IMR-90 (cell line): Measurements from ENCODE around the gene CHMP1B. TPM values are rescaled to one million over a fixed set of nuclear protein-coding genes. Genes with fewer than 3 reads are reported as not detected.

Experiments
- ATAC-seq: fragments of 200-7000 bp; cut with Tn5 transposase; 2 replicates; pipeline ENCODE4 v1.9.1; 2020; ENCODE audit warnings: low read depth, mild to moderate bottlenecking, moderate library complexity
- BruUV-seq: library from RNA; stranded (reverse); fragments of 400-500 nt; replicated peaks from 2 replicates; lab custom pipeline; 2021; lab: Mats Ljungman, UMichigan
- CTCF ChIA-PET: fragments of 300-600 bp; formaldehyde crosslinking; extraction: SDS; loops from one replicate; lab custom pipeline; 2021; ENCODE audit warnings: antibody characterized with exemption; lab: Yijun Ruan, JAX
- POLR2A ChIA-PET: fragments of 300-600 bp; sonication (Branson Sonifier 250); formaldehyde crosslinking; loops from one replicate; lab custom pipeline; 2022; ENCODE audit warnings: antibody characterized with exemption; ENCODE audit not compliant: unreplicated experiment; lab: Charles Lee
- DNase-seq: peaks from one replicate; pipeline ENCODE4 v3.0.0; 2013
- H2AFZ ChIP-seq: replicated peaks from 2 replicates; pipeline ENCODE3; 2013; ENCODE audit warnings: low read length, mild to moderate bottlenecking; ENCODE audit not compliant: poor library complexity
- H2AK5ac ChIP-seq: 2 replicates; pipeline ENCODE4 v1.6.1; 2013; ENCODE audit warnings: low read depth, low read length, inconsistent platforms
- H2AK9ac ChIP-seq: replicated peaks from 2 replicates; pipeline ENCODE3; 2013; ENCODE audit warnings: mild to moderate bottlenecking, low read depth, low read length, moderate library complexity; ENCODE audit not compliant: poor library complexity
- H2BK120ac ChIP-seq: 2 replicates; pipeline ENCODE4 v1.6.1; 2013; ENCODE audit warnings: low read depth, low read length, inconsistent platforms
- H2BK15ac ChIP-seq: 3 replicates; pipeline ENCODE4 v1.6.1; 2013; ENCODE audit warnings: low read depth, low read length, inconsistent platforms
- H2BK20ac ChIP-seq: 2 replicates; pipeline ENCODE4 v1.6.1; 2013; ENCODE audit warnings: low read depth, mild to moderate bottlenecking, inconsistent platforms, low read length, moderate library complexity
- H2BK5ac ChIP-seq: 2 replicates; pipeline ENCODE4 v1.6.1; 2013; ENCODE audit warnings: mild to moderate bottlenecking, low read depth, low read length, inconsistent platforms; ENCODE audit not compliant: poor library complexity, severe bottlenecking
- H3K14ac ChIP-seq: replicated peaks from 2 replicates; pipeline ENCODE4 v1.6.1; 2013; ENCODE audit warnings: low read depth, low read length, inconsistent platforms
- H3K18ac ChIP-seq: 2 replicates; pipeline ENCODE4 v1.6.1; 2013; ENCODE audit warnings: low read depth, low read length, control low read depth
- H3K23ac ChIP-seq: 2 replicates; pipeline ENCODE4 v1.6.1; 2013; ENCODE audit warnings: low read depth, low read length, inconsistent platforms
- H3K27ac ChIP-seq: 2 replicates; pipeline ENCODE4 v1.5.1; 2013; ENCODE audit warnings: mild to moderate bottlenecking, control low read depth, low read length; ENCODE audit not compliant: insufficient read depth
- H3K27me3 ChIP-seq: 2 replicates; pipeline ENCODE4 v1.6.1; 2013; ENCODE audit warnings: low read length; ENCODE audit not compliant: control insufficient read depth, insufficient read depth
- H3K36me3 ChIP-seq: 2 replicates; pipeline ENCODE4 v1.6.1; 2013; ENCODE audit warnings: low read length, mixed read lengths; ENCODE audit not compliant: control insufficient read depth, insufficient read depth
- H3K4ac ChIP-seq: 2 replicates; pipeline ENCODE4 v1.6.1; 2013; ENCODE audit warnings: low read depth, low read length, inconsistent platforms
- H3K4me1 ChIP-seq: 2 replicates; pipeline ENCODE4 v1.6.1; 2013; ENCODE audit warnings: low read length, mixed read lengths; ENCODE audit not compliant: control insufficient read depth, insufficient read depth
- H3K4me2 ChIP-seq: 2 replicates; pipeline ENCODE4 v1.6.1; 2013; ENCODE audit warnings: low read depth, mild to moderate bottlenecking, control low read depth, low read length, moderate library complexity
- H3K4me3 ChIP-seq: 2 replicates; pipeline ENCODE4 v1.5.1; 2013; ENCODE audit warnings: low read depth, mild to moderate bottlenecking, control low read depth, low read length, moderate library complexity; ENCODE audit not compliant: insufficient read depth
- H3K56ac ChIP-seq: 2 replicates; pipeline ENCODE4 v1.6.1; 2013; ENCODE audit warnings: low read length, inconsistent platforms; ENCODE audit not compliant: insufficient read depth; ENCODE audit errors: extremely low read depth
- H3K79me1 ChIP-seq, 2 experiments: 2 replicates each; pipeline ENCODE4 v1.6.1; 2013; ENCODE audit warnings: low read length in 2 of 2, inconsistent platforms in 1 of 2, low read depth in 1 of 2
- H3K9ac ChIP-seq: 2 replicates; pipeline ENCODE4 v1.6.1; 2013; ENCODE audit warnings: low read depth, low read length, control low read depth
- H3K9me1 ChIP-seq: 2 replicates; pipeline ENCODE4 v1.6.1; 2013; ENCODE audit warnings: low read length, inconsistent platforms; ENCODE audit not compliant: insufficient read depth
- H3K9me3 ChIP-seq: 2 replicates; pipeline ENCODE4 v1.6.1; 2013; ENCODE audit warnings: low read length; ENCODE audit not compliant: control insufficient read depth, insufficient read depth
- H4K20me1 ChIP-seq: 2 replicates; pipeline ENCODE4 v1.6.1; 2013; ENCODE audit warnings: low read length, inconsistent platforms; ENCODE audit not compliant: insufficient read depth
- H4K5ac ChIP-seq: 2 replicates; pipeline ENCODE4 v1.6.1; 2013; ENCODE audit warnings: mild to moderate bottlenecking, low read depth, low read length, control low read depth
- H4K8ac ChIP-seq, 2 experiments: 2 replicates each; pipeline ENCODE4 v1.6.1; 2013; ENCODE audit warnings: low read depth in 2 of 2, low read length in 2 of 2, control low read depth in 1 of 2, inconsistent platforms in 1 of 2
- H4K91ac ChIP-seq: 2 replicates; pipeline ENCODE4 v1.6.1; 2013; ENCODE audit warnings: low read depth, low read length, inconsistent platforms; ENCODE audit not compliant: insufficient read depth
- CEBPB ChIP-seq: IDR thresholded peaks from 2 replicates; pipeline ENCODE4 v1.6.1; 2012; ENCODE audit warnings: low read depth, low read length, improper control_type of control experiment
- CHD1 ChIP-seq: IDR thresholded peaks from 2 replicates; pipeline ENCODE4 v1.6.1; 2012; ENCODE audit warnings: low read depth, low read length, improper control_type of control experiment
- USF2 ChIP-seq: fragments of 150-350 bp; IDR thresholded peaks from 2 replicates; pipeline ENCODE4 v1.6.1; 2017; ENCODE audit warnings: mild to moderate bottlenecking, antibody characterized with exemption, low read length, low read depth
- WGBS, 2 experiments: methylation state at CpG; one replicate each; pipeline versions ENCODE4 v1.1.5 to v1.1.7; 2013; ENCODE audit warnings: missing lambda C conversion rate in 2 of 2; ENCODE audit not compliant: insufficient read length in 1 of 2; ENCODE audit errors: extremely low coverage in 2 of 2; 5-methylcytosine and 5-hydroxymethylcytosine counted together
- dilution Hi-C: fragments of 300-500 bp; cut with HindIII; formaldehyde crosslinking; loops from one replicate; pipeline ENCODE4 v1.14.3; 2018; ENCODE audit warnings: low sequenced_read_pairs; ENCODE audit not compliant: unreplicated experiment
- in situ Hi-C: fragments of 300-500 bp; cut with MboI; formaldehyde crosslinking; loops from 3 replicates; pipeline ENCODE4 v1.14.3; 2019; ENCODE audit warnings: low sequenced_read_pairs, inconsistent platforms, mixed read lengths
- intact Hi-C: fragments of 100-400 bp; cut with micrococcal nuclease; formaldehyde crosslinking; loops from 2 replicates; pipeline ENCODE4 v1.10.0; 2022
- polyA plus RNA-seq, 3 experiments: library from polyadenylated mRNA; depleted of rRNA; stranded (reverse); fragments of >200 nt; gene quantifications; 2 replicates each; pipeline ENCODE4 v1.2.3, GENCODE V29; 2012; ENCODE audit warnings: low replicate concordance in 1 of 3
- total RNA-seq: library from RNA; depleted of rRNA; stranded (reverse); fragments of >200 nt; gene quantifications from 2 replicates; pipeline ENCODE4 v1.2.3, GENCODE V29; 2012

The CHMP1B gene
- total and polyA plus RNA-seq, 2 of the 4 experiments (the other 2 are of a cell fraction): 21.1 to 39.4 TPM

GRCh38 chr18:11851806-11852337 is 659 bp downstream of the CHMP1B start:
- Histone ChIP-seq H4K8ac (peak overlapping the region; percentile 87 to 89; a peak in 3 of 4 replicates), H3K4ac (peak overlapping the region; percentile 83), H4K20me1 (no peaks in the 10 kb centered on the region), H2BK5ac (peak overlapping the region; percentile 73), H2AK5ac (peak overlapping the region; percentile 87), H3K9me3 (no peaks in the 10 kb centered on the region), H2AFZ (peak overlapping the region; percentile 83), H3K4me1 (peaks cover 12% of the 10 kb centered on the region), H3K27ac (peak overlapping the region; percentile 84), H3K79me1 (peaks cover 3 to 25% of the 10 kb centered on the region in 2 experiments; a peak in 2 of 4 replicates), H3K9me1 (peaks cover 4% of the 10 kb centered on the region; the same call in 1 of the 2 replicates), H2BK120ac (peak overlapping the region; percentile 31; the same call in 1 of the 2 replicates), H2AK9ac (peak overlapping the region; percentile 59), H3K14ac (peak overlapping the region; percentile 65), H3K4me3 (peak overlapping the region; percentile 83), H2BK20ac (no peak overlapping the region), H3K4me2 (peak overlapping the region; percentile 77), H4K91ac (peak overlapping the region; percentile 74; the same call in 1 of the 2 replicates), H3K23ac (peak overlapping the region; percentile 82), H2BK15ac (peak overlapping the region; percentile 43; the same call in 1 of the 3 replicates), H3K36me3 (no peaks in the 10 kb centered on the region; the same call in 1 of the 2 replicates), H3K9ac (peak overlapping the region; percentile 91), H3K18ac (peak overlapping the region; percentile 29; the same call in 1 of the 2 replicates), H4K5ac (peak overlapping the region; percentile 38), H3K27me3 (no peaks in the 10 kb centered on the region), H3K56ac (peak overlapping the region; percentile 53)
- ChIA-PET CTCF (no interaction called here), POLR2A (no interaction called here)
- BruUV-seq: TSS peak; percentile 80
- intact Hi-C loops: loop anchor here (2.0 to 10.0 kb wide), 5 partner anchors 57 to 187 kb away; partner anchors contain the start of genes IMPA2 and MPPE1
- DNase-seq: no peak
- TF ChIP-seq CEBPB (no peak), USF2 (peak; percentile 23; the same call in 1 of the 2 replicates), CHD1 (peak; percentile 98; the same call in 1 of the 2 replicates)
- in situ Hi-C loops: loop anchor here (10.0 kb wide), 1 partner anchor 433 kb away; no protein-coding TSS in a partner anchor
- peak; percentile 4; the same call in 1 of the 2 replicates for ATAC-seq
- dilution Hi-C loops: no loop called here
- 0% methylated on average over 8 of the region's 23 CpGs; no CpG with 5 or more reads in 1 of the 2 experiments for whole genome bisulfite sequencing, 2 experiments
